Liver (tissue), 9 donors: ENCODE data around the gene NSMCE4A. TPM values are rescaled to one million over a fixed set of nuclear protein-coding genes. Genes with fewer than 3 reads are reported as not detected.

Experiments used
- DNase-seq: peaks from one replicate; pipeline ENCODE4 v3.0.0-alpha.2; 2017; ENCODE audit warnings: low spot score
- H3K27ac ChIP-seq, 2 donors: one replicate each; pipeline ENCODE4 v1.7.0; 2013; ENCODE audit warnings: inconsistent platforms in 2 of 2, low read length in 2 of 2, control low read depth in 1 of 2, low read depth in 1 of 2, mild to moderate bottlenecking in 1 of 2
- H3K27me3 ChIP-seq, 4 donors: one replicate each; pipeline versions ENCODE4 v1.6.1 to v1.7.0; 2013; ENCODE audit warnings: low read length in 3 of 4, inconsistent platforms in 1 of 4, mild to moderate bottlenecking in 1 of 4, moderate library complexity in 1 of 4; ENCODE audit not compliant: control insufficient read depth in 4 of 4, insufficient read depth in 4 of 4
- H3K36me3 ChIP-seq, 4 donors: one replicate each; pipeline versions ENCODE4 v1.6.1 to v1.7.0; 2013; ENCODE audit warnings: low read length in 3 of 4, mild to moderate bottlenecking in 3 of 4, low read depth in 1 of 4, moderate library complexity in 1 of 4; ENCODE audit not compliant: control insufficient read depth in 4 of 4, insufficient read depth in 3 of 4
- H3K4me1 ChIP-seq, 4 donors: one replicate each; pipeline versions ENCODE4 v1.6.1 to v1.7.0; 2013; ENCODE audit warnings: low read length in 3 of 4, mild to moderate bottlenecking in 3 of 4, moderate library complexity in 1 of 4; ENCODE audit not compliant: control insufficient read depth in 4 of 4, insufficient read depth in 4 of 4
- H3K4me3 ChIP-seq, 3 donors: one replicate each; pipeline versions ENCODE4 v1.6.1 to v1.7.0; 2013; ENCODE audit warnings: low read length in 3 of 3, control low read depth in 1 of 3, low read depth in 1 of 3, mild to moderate bottlenecking in 1 of 3
- H3K9ac ChIP-seq, 2 donors: one replicate each; pipeline ENCODE4 v1.7.0; 2013; ENCODE audit warnings: low read length in 2 of 2, mild to moderate bottlenecking in 2 of 2, moderate library complexity in 2 of 2, control low read depth in 1 of 2, low read depth in 1 of 2
- H3K9me3 ChIP-seq, 4 donors: one replicate each; pipeline versions ENCODE4 v1.6.1 to v1.7.0; 2013; ENCODE audit warnings: low read length in 3 of 4; ENCODE audit not compliant: control insufficient read depth in 4 of 4
- ATF3 ChIP-seq: IDR thresholded peaks from 2 replicates; pipeline ENCODE4 v1.6.1; 2016; ENCODE audit warnings: antibody characterized with exemption
- CTCF ChIP-seq: fragments of 150-350 bp; IDR thresholded peaks from 2 replicates; pipeline ENCODE4 v1.5.1; 2017; ENCODE audit warnings: improper control_type of control experiment, low read depth, low read length; ENCODE audit not compliant: missing input control
- EGR1 ChIP-seq, 2 donors: IDR thresholded peaks; 2 replicates each; pipeline ENCODE4 v1.6.1; 2016 to 2018; ENCODE audit warnings: antibody characterized with exemption in 2 of 2, low read depth in 2 of 2
- FOXA1 ChIP-seq: IDR thresholded peaks from 2 replicates; pipeline ENCODE4 v1.6.1; 2016; ENCODE audit warnings: antibody characterized with exemption
- FOXA2 ChIP-seq: IDR thresholded peaks from 2 replicates; pipeline ENCODE4 v1.6.1; 2016; ENCODE audit warnings: antibody characterized with exemption
- GABPA ChIP-seq, 2 donors: IDR thresholded peaks in 1 of 2; conservative IDR thresholded peaks in 1 of 2; 2 replicates each; pipeline ENCODE4 v1.6.1; 2016; ENCODE audit warnings: antibody characterized with exemption in 2 of 2, mild to moderate bottlenecking in 1 of 2, moderate library complexity in 1 of 2
- HNF4A ChIP-seq, 2 donors: conservative IDR thresholded peaks; 2 replicates each; pipeline ENCODE4 v1.6.1; 2016; ENCODE audit warnings: antibody characterized with exemption in 2 of 2, mild to moderate bottlenecking in 2 of 2
- HNF4G ChIP-seq: IDR thresholded peaks from 2 replicates; pipeline ENCODE4 v1.6.1; 2016; ENCODE audit warnings: antibody characterized with exemption
- JUND ChIP-seq, 2 donors: IDR thresholded peaks; 2 replicates each; pipeline ENCODE4 v1.6.1; 2016; ENCODE audit warnings: antibody characterized with exemption in 2 of 2
- MAX ChIP-seq: IDR thresholded peaks from 2 replicates; pipeline ENCODE4 v1.6.1; 2016; ENCODE audit warnings: antibody characterized with exemption
- NR2F2 ChIP-seq: IDR thresholded peaks from 2 replicates; pipeline ENCODE4 v1.6.1; 2016; ENCODE audit warnings: antibody characterized with exemption
- RAD21 ChIP-seq, 2 donors: IDR thresholded peaks; 2 replicates each; pipeline ENCODE4 v1.6.1; 2016; ENCODE audit warnings: antibody characterized with exemption in 2 of 2, mild to moderate bottlenecking in 2 of 2
- RXRA ChIP-seq, 2 donors: IDR thresholded peaks; 2 replicates each; pipeline ENCODE4 v1.6.1; 2017 to 2018; ENCODE audit warnings: antibody characterized with exemption in 2 of 2, mild to moderate bottlenecking in 1 of 2
- SP1 ChIP-seq: IDR thresholded peaks from 2 replicates; pipeline ENCODE4 v1.6.1; 2018; ENCODE audit warnings: antibody characterized with exemption, mild to moderate bottlenecking
- TAF1 ChIP-seq: conservative IDR thresholded peaks from 2 replicates; pipeline ENCODE4 v1.6.1; 2016; ENCODE audit warnings: antibody characterized with exemption, mild to moderate bottlenecking
- YY1 ChIP-seq: IDR thresholded peaks from 2 replicates; pipeline ENCODE4 v1.6.1; 2016; ENCODE audit warnings: antibody characterized with exemption, mild to moderate bottlenecking
- ZBTB33 ChIP-seq: IDR thresholded peaks from 2 replicates; pipeline ENCODE4 v1.6.1; 2016; ENCODE audit warnings: antibody characterized with exemption
- WGBS: extraction: QIAGEN DNeasy Blood & Tissue Kit; methylation state at CpG from one replicate; pipeline ENCODE4 v1.1.7; 2013; 5-methylcytosine and 5-hydroxymethylcytosine counted together
- polyA plus RNA-seq, 2 donors: library from polyadenylated mRNA; stranded (reverse) in 1 of 2; unstranded in 1 of 2; fragments of 200-250 nt in 1 of 2; fragments of >200 nt in 1 of 2; fragmentation: Nextera tagmentation in 1 of 2; extraction: Ambion mirVana in 1 of 2; gene quantifications; one replicate each; pipeline versions ENCODE4 v1.2.1 to v1.2.3, GENCODE V29; 2013 to 2015
- total RNA-seq, 2 donors: library from RNA; depleted of rRNA; stranded (reverse); fragments of >200 nt; gene quantifications; one replicate each; pipeline ENCODE4 v1.2.3, GENCODE V29; 2014
- TF ChIP-seq, protein P1 (sequence below): IDR thresholded peaks from 2 replicates; pipeline ENCODE4 v1.6.1; 2016; ENCODE audit warnings: antibody characterized with exemption, mild to moderate bottlenecking
- donor health status: healthy.
- donor health status: healthy.
- donor health status: healthy.
- donor health status: healthy.
- donor health status: healthy.

NSMCE4A gene
- total and polyA plus RNA-seq, 4 donors = 16.8 to 46.5 (median 30.8) TPM

- Histone ChIP-seq H3K9me3 (no peaks in the 10 kb centered on the region), H3K4me3 (no peak overlapping the region), H3K27me3 (no peaks in the 10 kb centered on the region), H3K36me3 (no peaks in the 10 kb centered on the region), H3K4me1 (peaks cover 1 to 16% (median 11%) of the 10 kb centered on the region in 4 donors), H3K9ac (no peak overlapping the region), H3K27ac (no peak overlapping the region)
- no peak for TF ChIP-seq JUND (IDR thresholded peaks at IDR 0.05)
- TF ChIP-seq ATF3 = no peak
- no peak for TF ChIP-seq SP1
- 92% methylated on average over 4 of the region's 4 CpGs for WGBS
- DNase-seq = no peak
These were observed 35.5 kb upstream of the NSMCE4A start for GRCh38 chr10:122010405-122011050.

- no peaks in the 10 kb centered on the region for H3K9me3 ChIP-seq
- H3K4me3 ChIP-seq = no peak overlapping the region
- 37% methylated on average over 3 of the region's 3 CpGs for WGBS
- H3K4me1 ChIP-seq = peaks cover 0 to 3% (median 1%) of the 10 kb centered on the region in 4 donors
- TF ChIP-seq EGR1 (IDR thresholded peaks at IDR 0.05; ENCODE audit: low read depth in 2 of 2) (no peak), FOXA1 (no peak), YY1 (no peak), GABPA (IDR thresholded peaks at IDR 0.05 in 1 of 2, conservative IDR thresholded peaks at IDR 0.05 in 1 of 2) (no peak), ZBTB33 (no peak), TAF1 (no peak), HNF4A (conservative IDR thresholded peaks at IDR 0.05) (peak; percentile 49 to 54), SP1 (peak; percentile 50), RAD21 (IDR thresholded peaks at IDR 0.05) (no peak), NR2F2 (no peak), FOXA2 (peak; percentile 23), RXRA (IDR thresholded peaks at IDR 0.05) (peak in 1 of 2 donors; percentile 31), CTCF (no peak), HNF4G (no peak), MAX (no peak), ATF3 (no peak), JUND (IDR thresholded peaks at IDR 0.05) (no peak)
- TF ChIP-seq, protein P1, sequence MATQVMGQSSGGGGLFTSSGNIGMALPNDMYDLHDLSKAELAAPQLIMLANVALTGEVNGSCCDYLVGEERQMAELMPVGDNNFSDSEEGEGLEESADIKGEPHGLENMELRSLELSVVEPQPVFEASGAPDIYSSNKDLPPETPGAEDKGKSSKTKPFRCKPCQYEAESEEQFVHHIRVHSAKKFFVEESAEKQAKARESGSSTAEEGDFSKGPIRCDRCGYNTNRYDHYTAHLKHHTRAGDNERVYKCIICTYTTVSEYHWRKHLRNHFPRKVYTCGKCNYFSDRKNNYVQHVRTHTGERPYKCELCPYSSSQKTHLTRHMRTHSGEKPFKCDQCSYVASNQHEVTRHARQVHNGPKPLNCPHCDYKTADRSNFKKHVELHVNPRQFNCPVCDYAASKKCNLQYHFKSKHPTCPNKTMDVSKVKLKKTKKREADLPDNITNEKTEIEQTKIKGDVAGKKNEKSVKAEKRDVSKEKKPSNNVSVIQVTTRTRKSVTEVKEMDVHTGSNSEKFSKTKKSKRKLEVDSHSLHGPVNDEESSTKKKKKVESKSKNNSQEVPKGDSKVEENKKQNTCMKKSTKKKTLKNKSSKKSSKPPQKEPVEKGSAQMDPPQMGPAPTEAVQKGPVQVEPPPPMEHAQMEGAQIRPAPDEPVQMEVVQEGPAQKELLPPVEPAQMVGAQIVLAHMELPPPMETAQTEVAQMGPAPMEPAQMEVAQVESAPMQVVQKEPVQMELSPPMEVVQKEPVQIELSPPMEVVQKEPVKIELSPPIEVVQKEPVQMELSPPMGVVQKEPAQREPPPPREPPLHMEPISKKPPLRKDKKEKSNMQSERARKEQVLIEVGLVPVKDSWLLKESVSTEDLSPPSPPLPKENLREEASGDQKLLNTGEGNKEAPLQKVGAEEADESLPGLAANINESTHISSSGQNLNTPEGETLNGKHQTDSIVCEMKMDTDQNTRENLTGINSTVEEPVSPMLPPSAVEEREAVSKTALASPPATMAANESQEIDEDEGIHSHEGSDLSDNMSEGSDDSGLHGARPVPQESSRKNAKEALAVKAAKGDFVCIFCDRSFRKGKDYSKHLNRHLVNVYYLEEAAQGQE = no peak
- DNase-seq = no peak
- no peaks in the 10 kb centered on the region for H3K36me3 ChIP-seq
- no peaks in the 10 kb centered on the region for H3K27me3 ChIP-seq
- H3K9ac ChIP-seq = no peak overlapping the region
- H3K27ac ChIP-seq = no peak overlapping the region
These were observed 32.4 kb upstream of the NSMCE4A start for GRCh38 chr10:122007415-122007814.
